ENCODE results near the gene ACAD10.

Gene ACAD10

DNA sequence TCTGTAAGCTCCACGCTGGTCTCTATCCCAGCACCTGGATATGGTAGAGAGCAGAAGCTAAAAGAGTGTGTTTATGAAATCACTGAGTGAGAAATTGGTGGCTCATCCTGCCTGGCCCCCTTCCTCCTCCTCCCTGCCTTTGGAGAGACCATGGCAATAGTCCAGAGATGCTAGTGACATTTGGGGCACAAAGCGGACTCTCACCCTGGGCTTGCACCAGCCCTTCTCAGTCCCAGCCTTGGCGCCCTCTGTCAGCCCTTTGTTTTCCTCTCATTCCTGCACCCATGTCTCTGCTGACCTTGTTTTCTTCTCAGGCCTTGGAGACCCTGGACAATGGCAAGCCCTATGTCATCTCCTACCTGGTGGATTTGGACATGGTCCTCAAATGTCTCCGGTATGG, 99.1 kb downstream of the ACAD10 start:
- peaks cover 3% of the 10 kb centered on the region for H3K9me3 ChIP-seq (ENCODE audit: control insufficient read depth, insufficient read depth, low read length)
- no peaks in the 10 kb centered on the region for H3K4me1 ChIP-seq (ENCODE audit: control insufficient read depth, insufficient read depth, low read length)
- no peaks in the 10 kb centered on the region for H3K27me3 ChIP-seq (ENCODE audit: control insufficient read depth, insufficient read depth, low read length)
- H3K9ac ChIP-seq (ENCODE audit: low read depth, low read length): no peak overlapping the region
- H3K36me3 ChIP-seq (ENCODE audit: control insufficient read depth, insufficient read depth, low read length): peaks cover 26% of the 10 kb centered on the region
- H3K4me3 ChIP-seq (ENCODE audit: low read depth, low read length): no peak overlapping the region

DNA sequence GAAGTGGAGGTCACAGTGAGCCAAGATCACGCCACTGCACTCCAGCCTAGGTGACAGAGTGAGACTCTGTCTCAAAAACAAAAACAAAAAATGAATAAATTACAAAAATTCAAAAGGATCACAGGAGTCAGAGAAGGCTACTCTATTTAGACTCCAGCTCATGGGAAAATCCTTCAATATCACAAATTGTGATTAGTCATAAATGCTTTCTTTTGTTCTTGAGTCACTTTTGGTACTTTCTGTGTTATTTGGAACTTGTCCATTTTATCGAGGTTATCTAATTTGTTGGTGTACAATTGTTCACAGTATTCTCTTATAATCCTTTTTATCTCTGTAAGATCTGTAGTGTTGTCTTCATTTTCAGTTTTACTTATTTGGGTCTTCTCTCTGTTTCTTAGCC, 99.8 kb downstream of the ACAD10 start:
- H3K4me1 ChIP-seq (ENCODE audit: control insufficient read depth, insufficient read depth, low read length): no peaks in the 10 kb centered on the region
- H3K27me3 ChIP-seq (ENCODE audit: control insufficient read depth, insufficient read depth, low read length): no peaks in the 10 kb centered on the region
- peaks cover 28% of the 10 kb centered on the region for H3K36me3 ChIP-seq (ENCODE audit: control insufficient read depth, insufficient read depth, low read length)
- no peak overlapping the region for H3K9ac ChIP-seq (ENCODE audit: low read depth, low read length)
- H3K4me3 ChIP-seq (ENCODE audit: low read depth, low read length): no peak overlapping the region
- peaks cover 3% of the 10 kb centered on the region for H3K9me3 ChIP-seq (ENCODE audit: control insufficient read depth, insufficient read depth, low read length)

DNA sequence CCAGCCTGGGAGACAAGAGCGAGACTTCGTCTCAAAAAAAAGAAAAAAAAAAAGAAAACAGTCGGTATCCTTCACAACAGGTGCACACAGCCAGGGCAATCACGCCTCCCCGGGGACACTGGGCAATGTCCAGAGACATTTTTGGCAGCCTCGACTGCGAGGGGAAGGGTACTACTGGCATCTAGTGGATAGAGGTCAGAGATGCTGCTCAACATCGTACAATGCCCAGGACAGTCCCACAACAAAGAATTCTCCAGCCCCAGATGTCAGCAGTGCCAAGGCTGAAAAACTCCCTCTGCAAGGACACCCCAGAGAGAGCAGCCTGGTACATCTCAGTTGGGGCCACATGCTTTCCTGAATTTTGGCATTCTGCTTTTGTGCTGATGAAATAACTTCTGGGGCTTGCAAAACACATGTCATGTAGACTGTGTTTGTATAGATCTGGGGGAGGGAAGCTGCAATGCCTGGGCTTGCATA, 102.4 kb downstream of the ACAD10 start:
- no peaks in the 10 kb centered on the region for H3K4me1 ChIP-seq (ENCODE audit: control insufficient read depth, insufficient read depth, low read length)
- no peak overlapping the region for H3K9ac ChIP-seq (ENCODE audit: low read depth, low read length)
- no peak overlapping the region for H3K4me3 ChIP-seq (ENCODE audit: low read depth, low read length)
- H3K36me3 ChIP-seq (ENCODE audit: control insufficient read depth, insufficient read depth, low read length): peaks cover 43% of the 10 kb centered on the region
- H3K27me3 ChIP-seq (ENCODE audit: control insufficient read depth, insufficient read depth, low read length): no peaks in the 10 kb centered on the region
- H3K9me3 ChIP-seq (ENCODE audit: control insufficient read depth, insufficient read depth, low read length): no peaks in the 10 kb centered on the region

DNA sequence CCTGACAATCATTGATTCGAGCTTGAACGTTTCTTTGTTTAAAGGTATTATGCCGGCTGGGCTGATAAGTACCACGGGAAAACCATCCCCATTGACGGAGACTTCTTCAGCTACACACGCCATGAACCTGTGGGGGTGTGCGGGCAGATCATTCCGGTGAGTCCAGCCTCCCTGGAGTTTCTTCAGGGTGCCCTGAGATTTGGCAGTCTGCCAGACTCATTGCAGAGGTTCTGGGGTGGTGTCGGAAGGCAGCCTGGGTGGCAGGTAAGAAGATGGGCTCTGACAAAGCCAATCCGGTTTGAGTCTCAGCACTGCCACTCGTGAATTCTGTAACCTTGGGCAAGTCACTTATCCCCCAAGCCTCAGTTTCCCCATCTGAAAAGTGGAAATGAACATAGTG, 103.9 kb downstream of the ACAD10 start:
- Histone ChIP-seq H3K4me1 (ENCODE audit: control insufficient read depth, insufficient read depth, low read length) (no peaks in the 10 kb centered on the region), H3K9ac (ENCODE audit: low read depth, low read length) (no peak overlapping the region), H3K9me3 (ENCODE audit: control insufficient read depth, insufficient read depth, low read length) (no peaks in the 10 kb centered on the region), H3K4me3 (ENCODE audit: low read depth, low read length) (no peak overlapping the region), H3K36me3 (ENCODE audit: control insufficient read depth, insufficient read depth, low read length) (peaks cover 35% of the 10 kb centered on the region), H3K27me3 (ENCODE audit: control insufficient read depth, insufficient read depth, low read length) (no peaks in the 10 kb centered on the region)

DNA sequence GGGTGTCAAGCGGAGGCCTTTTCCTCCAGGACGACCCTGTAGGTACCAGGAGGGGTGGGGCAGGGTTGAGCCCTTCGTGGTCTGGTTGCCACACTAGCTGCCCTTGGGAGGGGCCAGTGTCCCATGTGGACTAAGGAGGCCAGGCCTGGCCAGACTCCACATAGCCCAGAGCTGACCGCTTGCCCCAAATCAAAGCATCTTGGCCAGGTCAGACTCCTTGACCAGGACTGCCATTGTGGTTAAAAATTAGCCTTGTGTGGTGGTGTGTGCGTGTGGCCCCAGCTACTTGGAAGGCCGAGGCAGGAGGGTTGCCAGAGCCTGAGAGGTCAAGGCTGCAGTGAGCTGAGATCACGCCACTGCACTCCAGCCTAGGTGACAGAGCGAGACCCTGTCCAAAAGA, 105.7 kb downstream of the ACAD10 start:
- Histone ChIP-seq H3K9ac (ENCODE audit: low read depth, low read length) (no peak overlapping the region), H3K9me3 (ENCODE audit: control insufficient read depth, insufficient read depth, low read length) (no peaks in the 10 kb centered on the region), H3K4me3 (ENCODE audit: low read depth, low read length) (no peak overlapping the region), H3K27me3 (ENCODE audit: control insufficient read depth, insufficient read depth, low read length) (no peaks in the 10 kb centered on the region), H3K36me3 (ENCODE audit: control insufficient read depth, insufficient read depth, low read length) (peaks cover 32% of the 10 kb centered on the region), H3K4me1 (ENCODE audit: control insufficient read depth, insufficient read depth, low read length) (no peaks in the 10 kb centered on the region)

DNA sequence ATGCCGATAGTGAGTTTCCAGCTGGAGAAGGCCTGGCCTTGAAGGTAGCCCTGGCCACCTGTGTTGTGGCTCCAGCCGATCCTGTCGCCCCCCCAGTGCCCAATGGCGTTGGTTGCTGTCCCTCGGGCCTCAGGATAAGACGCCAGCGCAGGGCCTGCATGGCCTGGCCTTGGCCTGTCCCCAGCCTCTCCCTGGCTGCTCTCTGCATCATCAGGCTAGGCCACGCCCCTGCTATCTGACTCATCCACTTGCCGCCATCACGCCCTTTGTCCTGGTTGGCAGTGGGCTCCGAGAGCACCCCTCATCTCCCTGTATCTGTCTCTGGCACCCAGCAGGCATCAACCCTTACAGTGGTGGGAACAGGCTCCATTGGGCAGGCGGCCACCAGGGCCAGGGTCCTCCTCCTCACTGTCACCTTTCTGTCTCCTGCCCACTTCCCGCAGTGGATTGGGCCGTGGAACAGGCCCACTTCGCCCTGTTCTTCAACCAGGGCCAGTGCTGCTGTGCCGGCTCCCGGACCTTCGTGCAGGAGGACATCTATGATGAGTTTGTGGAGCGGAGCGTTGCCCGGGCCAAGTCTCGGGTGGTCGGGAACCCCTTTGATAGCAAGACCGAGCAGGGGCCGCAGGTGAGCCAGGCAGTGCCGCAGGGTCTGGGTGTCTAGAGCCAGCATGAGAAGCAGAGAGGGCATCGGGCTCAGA, 106.5 kb downstream of the ACAD10 start:
- H3K9ac ChIP-seq (ENCODE audit: low read depth, low read length): no peak overlapping the region
- peaks cover 32% of the 10 kb centered on the region for H3K36me3 ChIP-seq (ENCODE audit: control insufficient read depth, insufficient read depth, low read length)
- no peak overlapping the region for H3K4me3 ChIP-seq (ENCODE audit: low read depth, low read length)
- H3K9me3 ChIP-seq (ENCODE audit: control insufficient read depth, insufficient read depth, low read length): no peaks in the 10 kb centered on the region
- H3K4me1 ChIP-seq (ENCODE audit: control insufficient read depth, insufficient read depth, low read length): no peaks in the 10 kb centered on the region
- H3K27me3 ChIP-seq (ENCODE audit: control insufficient read depth, insufficient read depth, low read length): no peaks in the 10 kb centered on the region

DNA sequence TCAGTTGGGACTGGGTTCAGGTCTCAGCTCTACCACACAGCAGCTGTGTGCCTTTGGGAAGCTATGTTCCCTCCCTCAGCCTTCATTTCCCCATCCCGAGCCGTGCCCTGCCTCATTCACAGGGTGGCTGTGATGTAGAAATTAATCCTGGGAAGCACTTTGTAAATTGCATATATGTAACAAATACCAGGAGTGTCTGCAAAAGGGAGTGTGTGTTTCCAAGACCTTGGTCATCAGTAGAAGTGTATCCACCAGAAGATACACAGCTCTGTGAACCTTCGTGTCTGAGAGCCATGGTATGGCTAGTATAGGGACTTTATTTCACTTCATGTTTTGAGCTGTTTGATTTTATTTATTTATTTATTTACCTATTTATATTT, 107.0 kb downstream of the ACAD10 start:
- H3K4me3 ChIP-seq (ENCODE audit: low read depth, low read length): no peak overlapping the region
- H3K9me3 ChIP-seq (ENCODE audit: control insufficient read depth, insufficient read depth, low read length): no peaks in the 10 kb centered on the region
- no peaks in the 10 kb centered on the region for H3K4me1 ChIP-seq (ENCODE audit: control insufficient read depth, insufficient read depth, low read length)
- peaks cover 33% of the 10 kb centered on the region for H3K36me3 ChIP-seq (ENCODE audit: control insufficient read depth, insufficient read depth, low read length)
- no peaks in the 10 kb centered on the region for H3K27me3 ChIP-seq (ENCODE audit: control insufficient read depth, insufficient read depth, low read length)
- H3K9ac ChIP-seq (ENCODE audit: low read depth, low read length): no peak overlapping the region

DNA sequence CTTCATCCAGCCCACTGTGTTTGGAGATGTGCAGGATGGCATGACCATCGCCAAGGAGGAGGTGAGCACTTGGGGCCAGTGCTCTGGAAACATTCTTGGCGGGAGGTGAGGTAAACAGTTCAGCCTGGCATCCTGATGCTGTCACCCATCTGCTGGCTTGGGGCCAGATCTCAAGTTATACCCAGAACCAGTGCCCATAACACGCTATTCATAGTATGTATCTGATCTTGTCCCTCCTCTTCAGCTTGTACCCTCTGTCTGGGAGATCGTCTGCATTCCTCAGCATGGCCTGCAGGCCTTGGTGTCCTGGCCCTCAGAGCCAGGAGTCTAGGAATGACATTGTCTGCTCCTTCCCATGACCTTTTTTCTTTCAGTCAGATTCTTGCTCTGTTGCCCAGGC, 112.3 kb downstream of the ACAD10 start:
- Histone ChIP-seq H3K9ac (ENCODE audit: low read depth, low read length) (no peak overlapping the region), H3K4me1 (ENCODE audit: control insufficient read depth, insufficient read depth, low read length) (no peaks in the 10 kb centered on the region), H3K9me3 (ENCODE audit: control insufficient read depth, insufficient read depth, low read length) (no peaks in the 10 kb centered on the region), H3K4me3 (ENCODE audit: low read depth, low read length) (no peak overlapping the region), H3K27me3 (ENCODE audit: control insufficient read depth, insufficient read depth, low read length) (no peaks in the 10 kb centered on the region), H3K36me3 (ENCODE audit: control insufficient read depth, insufficient read depth, low read length) (peaks cover 19% of the 10 kb centered on the region)

DNA sequence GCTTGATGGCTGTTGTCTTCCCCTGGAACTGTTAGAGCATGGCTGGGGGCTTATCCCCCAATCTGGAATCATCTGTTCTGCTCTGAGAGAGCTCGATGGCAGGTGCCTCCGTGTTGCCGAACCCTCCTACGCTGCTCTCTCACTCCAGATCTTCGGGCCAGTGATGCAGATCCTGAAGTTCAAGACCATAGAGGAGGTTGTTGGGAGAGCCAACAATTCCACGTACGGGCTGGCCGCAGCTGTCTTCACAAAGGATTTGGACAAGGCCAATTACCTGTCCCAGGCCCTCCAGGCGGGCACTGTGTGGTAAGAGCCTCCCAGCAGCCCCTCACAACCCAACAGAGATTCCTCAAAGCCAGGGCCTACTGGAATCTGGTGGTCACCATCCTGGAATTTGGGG, 113.9 kb downstream of the ACAD10 start:
- H3K36me3 ChIP-seq (ENCODE audit: control insufficient read depth, insufficient read depth, low read length): peaks cover 22% of the 10 kb centered on the region
- H3K4me1 ChIP-seq (ENCODE audit: control insufficient read depth, insufficient read depth, low read length): no peaks in the 10 kb centered on the region
- no peak overlapping the region for H3K9ac ChIP-seq (ENCODE audit: low read depth, low read length)
- H3K4me3 ChIP-seq (ENCODE audit: low read depth, low read length): no peak overlapping the region
- H3K27me3 ChIP-seq (ENCODE audit: control insufficient read depth, insufficient read depth, low read length): no peaks in the 10 kb centered on the region
- no peaks in the 10 kb centered on the region for H3K9me3 ChIP-seq (ENCODE audit: control insufficient read depth, insufficient read depth, low read length)

DNA sequence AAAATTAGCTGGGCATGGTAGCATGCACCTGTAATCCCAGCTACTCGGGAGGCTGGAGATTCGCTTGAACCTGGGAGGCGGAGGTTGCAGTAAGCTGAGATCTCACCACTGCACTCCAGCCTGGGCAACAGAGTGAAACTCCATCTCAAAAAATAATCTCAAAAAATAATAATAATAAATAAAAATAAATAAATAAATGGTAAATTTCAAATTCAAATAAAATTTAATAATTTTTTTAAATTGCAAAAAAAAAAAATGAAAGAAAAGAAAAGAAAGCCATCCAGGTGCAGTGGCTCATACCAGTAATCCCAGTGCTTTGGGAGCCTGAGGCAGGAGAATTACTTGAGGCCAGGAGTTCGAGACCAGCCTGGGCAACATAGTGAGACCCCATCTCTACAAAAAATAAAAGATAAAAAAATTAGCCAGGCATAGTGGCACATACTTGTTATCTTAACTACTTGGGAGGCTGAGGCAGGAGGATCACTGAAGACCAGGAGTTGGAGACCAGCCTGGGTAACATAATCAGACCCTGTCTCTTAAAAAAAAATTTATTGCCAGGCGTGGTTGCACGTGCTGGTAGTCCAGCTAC, 117.3 kb downstream of the ACAD10 start:
- H3K9me3 ChIP-seq (ENCODE audit: control insufficient read depth, insufficient read depth, low read length): no peaks in the 10 kb centered on the region

DNA sequence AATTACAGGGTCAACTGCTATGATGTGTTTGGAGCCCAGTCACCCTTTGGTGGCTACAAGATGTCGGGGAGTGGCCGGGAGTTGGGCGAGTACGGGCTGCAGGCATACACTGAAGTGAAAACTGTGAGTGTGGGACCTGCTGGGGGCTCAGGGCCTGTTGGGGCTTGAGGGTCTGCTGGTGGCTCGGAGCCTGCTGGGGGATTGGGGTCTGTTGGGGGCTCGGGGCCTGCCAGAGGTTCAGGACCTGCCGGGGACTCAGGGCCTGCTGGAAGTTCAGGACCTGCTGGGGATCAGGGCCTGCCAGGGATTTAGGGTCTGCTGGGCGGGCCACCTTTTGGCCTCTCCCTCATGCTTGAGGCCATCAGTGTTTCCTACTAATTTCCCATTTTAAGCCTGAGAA, 118.0 kb downstream of the ACAD10 start:
- Histone ChIP-seq H3K4me1 (ENCODE audit: control insufficient read depth, insufficient read depth, low read length) (no peaks in the 10 kb centered on the region), H3K27me3 (ENCODE audit: control insufficient read depth, insufficient read depth, low read length) (no peaks in the 10 kb centered on the region), H3K9ac (ENCODE audit: low read depth, low read length) (no peak overlapping the region), H3K36me3 (ENCODE audit: control insufficient read depth, insufficient read depth, low read length) (peaks cover 20% of the 10 kb centered on the region), H3K4me3 (ENCODE audit: low read depth, low read length) (no peak overlapping the region), H3K9me3 (ENCODE audit: control insufficient read depth, insufficient read depth, low read length) (no peaks in the 10 kb centered on the region)

More for the DNA sequence above, 117.3 kb downstream of the ACAD10 start:
- Histone ChIP-seq H3K27me3 (ENCODE audit: control insufficient read depth, insufficient read depth, low read length) (no peaks in the 10 kb centered on the region), H3K4me3 (ENCODE audit: low read depth, low read length) (no peak overlapping the region), H3K4me1 (ENCODE audit: control insufficient read depth, insufficient read depth, low read length) (no peaks in the 10 kb centered on the region), H3K36me3 (ENCODE audit: control insufficient read depth, insufficient read depth, low read length) (peaks cover 22% of the 10 kb centered on the region), H3K9ac (ENCODE audit: low read depth, low read length) (no peak overlapping the region)

DNA sequence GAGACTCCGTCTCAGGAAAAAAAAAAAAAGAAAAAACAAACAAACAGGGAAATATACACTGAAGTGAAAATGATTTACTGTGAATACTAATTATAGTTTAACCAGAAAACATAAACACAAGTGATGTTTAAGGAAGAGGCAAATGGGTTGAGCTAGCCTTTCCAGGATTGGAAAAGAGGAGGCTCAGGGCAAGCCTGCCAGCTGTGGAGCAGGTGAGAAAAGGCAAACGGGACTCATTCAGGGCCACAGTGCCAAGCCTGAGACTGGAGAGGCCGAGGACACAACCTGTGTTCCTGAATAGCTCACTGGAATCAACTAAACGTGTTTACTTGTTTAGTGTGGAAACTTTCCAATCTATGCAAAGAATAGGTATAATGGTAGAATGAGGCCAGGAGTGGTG, 120.5 kb downstream of the ACAD10 start:
- Histone ChIP-seq H3K4me1 (ENCODE audit: control insufficient read depth, insufficient read depth, low read length) (no peaks in the 10 kb centered on the region), H3K9me3 (ENCODE audit: control insufficient read depth, insufficient read depth, low read length) (no peaks in the 10 kb centered on the region), H3K4me3 (ENCODE audit: low read depth, low read length) (no peak overlapping the region), H3K9ac (ENCODE audit: low read depth, low read length) (no peak overlapping the region), H3K36me3 (ENCODE audit: control insufficient read depth, insufficient read depth, low read length) (peaks cover 16% of the 10 kb centered on the region), H3K27me3 (ENCODE audit: control insufficient read depth, insufficient read depth, low read length) (no peaks in the 10 kb centered on the region)
